ENCODE measurements around the gene SP5.

- TF ChIP-seq CTCF (IDR thresholded peaks at IDR 0.05) (no peak), EZH2 (IDR thresholded peaks at IDR 0.05; ENCODE audit: borderline replicate concordance, insufficient read depth, low read depth, low read length, poor library complexity, severe bottlenecking) (no peak)
These were observed 23.9 kb downstream of the SP5 start for GRCh38 chr2:170739048-170739447.

Data from B cell (primary cell).